ENCODE data around the gene ACSS1.

DNA sequence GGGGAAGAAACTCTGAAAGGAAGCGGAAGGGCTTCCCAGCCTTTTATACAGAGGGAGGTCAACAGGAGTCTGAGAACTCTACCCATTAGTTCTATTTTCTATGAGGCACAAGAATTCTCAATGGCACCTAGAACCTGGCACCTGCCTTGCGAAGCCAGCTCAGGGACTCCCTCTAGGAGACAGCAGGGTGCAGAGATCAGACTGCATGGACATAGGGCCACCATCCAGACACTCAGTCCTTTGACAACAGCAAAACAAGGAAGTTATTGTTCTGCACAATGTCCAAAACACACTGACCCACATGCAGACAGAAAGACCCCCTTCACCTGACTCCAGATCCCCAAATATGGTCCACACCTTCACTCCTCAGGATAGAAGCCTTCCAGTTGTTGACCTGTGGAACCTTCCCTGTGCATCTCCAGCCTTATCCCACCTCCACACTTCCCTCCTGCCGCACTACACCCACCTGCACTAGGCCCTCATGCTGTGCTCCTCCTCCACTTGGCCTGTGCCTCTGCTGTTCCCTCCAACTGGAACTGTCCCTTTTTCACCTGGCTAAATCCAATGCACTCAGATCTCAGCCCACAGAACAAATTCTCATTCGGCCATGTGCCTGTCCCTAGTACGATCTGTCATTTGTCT lies 27.8 kb downstream of the ACSS1 start:
- TF ChIP-seq, protein P1, sequence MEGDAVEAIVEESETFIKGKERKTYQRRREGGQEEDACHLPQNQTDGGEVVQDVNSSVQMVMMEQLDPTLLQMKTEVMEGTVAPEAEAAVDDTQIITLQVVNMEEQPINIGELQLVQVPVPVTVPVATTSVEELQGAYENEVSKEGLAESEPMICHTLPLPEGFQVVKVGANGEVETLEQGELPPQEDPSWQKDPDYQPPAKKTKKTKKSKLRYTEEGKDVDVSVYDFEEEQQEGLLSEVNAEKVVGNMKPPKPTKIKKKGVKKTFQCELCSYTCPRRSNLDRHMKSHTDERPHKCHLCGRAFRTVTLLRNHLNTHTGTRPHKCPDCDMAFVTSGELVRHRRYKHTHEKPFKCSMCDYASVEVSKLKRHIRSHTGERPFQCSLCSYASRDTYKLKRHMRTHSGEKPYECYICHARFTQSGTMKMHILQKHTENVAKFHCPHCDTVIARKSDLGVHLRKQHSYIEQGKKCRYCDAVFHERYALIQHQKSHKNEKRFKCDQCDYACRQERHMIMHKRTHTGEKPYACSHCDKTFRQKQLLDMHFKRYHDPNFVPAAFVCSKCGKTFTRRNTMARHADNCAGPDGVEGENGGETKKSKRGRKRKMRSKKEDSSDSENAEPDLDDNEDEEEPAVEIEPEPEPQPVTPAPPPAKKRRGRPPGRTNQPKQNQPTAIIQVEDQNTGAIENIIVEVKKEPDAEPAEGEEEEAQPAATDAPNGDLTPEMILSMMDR (IDR thresholded peaks at IDR 0.05; ENCODE audit: insufficient read depth, low read length) = no peak
- TF ChIP-seq SPI1 (IDR thresholded peaks at IDR 0.05; ENCODE audit: borderline replicate concordance, low read depth) (no peak), POLR2AphosphoS5 (IDR thresholded peaks at IDR 0.05; ENCODE audit: low read depth) (no peak)
